GM21423 (cell line): ENCODE results near the gene CLCN2.

Source experiments
- ATAC-seq: cut with Tn5 transposase; IDR thresholded peaks from one replicate; pipeline ENCODE4 v1.9.1; 2021; ENCODE audit warnings: mild to moderate bottlenecking, moderate library complexity; ENCODE audit not compliant: unreplicated experiment

Gene CLCN2

GRCh38 chr3:184300378-184300720 lies 61.1 kb downstream of the CLCN2 start:
- no peak for ATAC-seq

DNA sequence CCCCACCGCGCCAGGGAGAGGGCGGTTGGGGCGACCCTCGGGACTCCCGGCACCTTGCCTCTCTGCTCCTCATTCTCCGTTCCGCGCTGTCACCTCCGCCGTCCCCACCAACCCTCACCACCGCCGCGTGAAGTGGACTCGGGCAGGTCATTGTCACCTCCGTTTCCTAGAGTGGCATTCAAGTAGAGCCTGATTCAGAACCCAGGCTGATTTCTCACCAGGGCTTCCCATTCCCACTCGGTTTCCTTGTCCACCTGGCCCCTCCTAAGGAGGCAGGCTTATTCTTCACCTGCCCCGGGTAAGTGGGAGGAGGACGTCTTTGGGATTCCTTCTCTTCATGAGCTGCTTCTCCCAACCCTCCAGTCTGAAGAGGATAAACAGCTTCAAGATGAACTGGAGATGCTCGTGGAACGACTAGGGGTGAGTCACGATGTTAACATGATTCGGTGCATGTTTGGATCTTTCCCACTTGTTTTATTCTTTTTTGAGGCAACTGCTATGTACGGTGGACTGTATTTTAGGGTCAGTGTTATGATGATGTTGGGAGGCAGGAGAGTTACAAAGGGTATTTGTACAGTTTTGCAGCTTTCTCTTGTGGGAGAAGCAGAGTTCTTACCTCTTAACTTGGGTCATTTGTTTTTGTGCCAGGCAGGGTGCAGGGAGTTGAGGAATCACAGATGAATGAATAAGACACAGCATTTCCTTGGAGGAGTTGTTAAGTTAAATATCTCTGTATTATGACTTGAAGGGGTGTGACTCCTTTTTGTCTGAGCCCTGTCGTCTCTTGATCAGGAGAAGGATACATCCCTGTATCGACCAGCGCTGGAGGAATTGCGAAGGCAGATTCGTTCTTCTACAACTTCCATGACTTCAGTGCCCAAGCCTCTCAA lies 61.7 kb downstream of the CLCN2 start:
- ATAC-seq: no peak

GRCh38 chr3:184298759-184299487 lies 62.5 kb downstream of the CLCN2 start, which contains the start of gene PSMD2:
TSS of gene PSMD2 (plus strand) at chr3:184299241. CDS start at chr3:184299267, 26 bp downstream.
- ATAC-seq: peak; percentile 93

GRCh38 chr3:184296616-184297015 lies 64.8 kb downstream of the CLCN2 start:
- no peak for ATAC-seq
